GM06990 (cell line): ENCODE results near the gene MYO16.

ENCODE experiments used
- DNase-seq: peaks from one replicate; pipeline ENCODE4 v3.0.0-alpha.2; 2011; ENCODE audit not compliant: insufficient read length; ENCODE audit errors: extremely low read depth
- H3K27me3 ChIP-seq: replicated peaks from 2 replicates; pipeline ENCODE4 v1.6.0; 2011; ENCODE audit warnings: low read length; ENCODE audit not compliant: control insufficient read depth, insufficient read depth
- H3K36me3 ChIP-seq: 2 replicates; pipeline ENCODE4 v1.5.1; 2011; ENCODE audit warnings: low read length; ENCODE audit not compliant: control insufficient read depth, insufficient read depth
- H3K4me3 ChIP-seq: replicated peaks from 2 replicates; pipeline ENCODE4 v1.5.1; 2011; ENCODE audit warnings: low read depth, mild to moderate bottlenecking, control low read depth, low read length
- CTCF ChIP-seq: IDR thresholded peaks from 2 replicates; pipeline ENCODE4 v1.5.1; 2011; ENCODE audit warnings: low read length, control low read depth, mild to moderate bottlenecking, inconsistent platforms; ENCODE audit not compliant: insufficient read depth, poor library complexity, severe bottlenecking

The MYO16 gene

DNA sequence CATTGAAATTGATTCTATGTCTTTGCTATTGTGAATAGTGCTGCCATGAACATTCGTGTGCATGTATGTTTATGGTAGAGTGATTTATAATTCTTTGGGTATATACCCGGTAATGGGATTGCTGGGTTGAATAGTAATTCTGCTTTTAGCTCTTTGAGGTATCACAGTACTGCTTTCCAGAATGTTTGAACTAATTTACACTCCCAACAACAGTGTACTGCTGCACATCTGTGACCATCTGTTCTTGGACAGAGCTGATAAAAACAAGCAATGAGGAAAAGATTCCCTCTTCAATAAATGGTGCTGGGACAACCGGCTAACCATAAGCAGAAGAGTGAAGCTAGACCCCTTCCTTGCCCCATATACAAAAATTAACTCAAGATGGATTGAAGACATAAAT, 231.0 kb downstream of the MYO16 start:
- Histone ChIP-seq H3K27me3 (no peaks in the 10 kb centered on the region), H3K4me3 (no peak overlapping the region), H3K36me3 (no peaks in the 10 kb centered on the region)
- TF ChIP-seq CTCF: no peak
- DNase-seq: no peak

DNA sequence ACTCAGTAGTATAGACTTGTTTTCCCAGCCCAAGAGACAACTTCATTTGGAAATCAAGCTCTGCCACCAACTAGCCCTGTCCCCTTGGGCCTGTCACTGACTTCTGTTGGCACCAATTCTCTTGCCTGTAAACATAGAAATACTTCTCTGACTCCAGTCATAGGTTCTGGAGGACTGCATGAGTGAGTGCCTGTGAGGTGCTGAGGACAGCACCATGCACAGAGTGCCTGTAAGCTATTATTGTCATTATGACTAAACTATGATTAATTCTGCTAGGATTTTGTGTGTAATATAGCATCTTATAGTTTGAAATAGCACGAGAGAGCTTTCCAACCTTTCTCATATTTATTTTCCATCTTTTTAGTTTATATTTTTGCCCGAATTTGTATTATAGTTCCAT, 247.9 kb downstream of the MYO16 start:
- TF ChIP-seq CTCF: no peak
- Histone ChIP-seq H3K27me3 (no peaks in the 10 kb centered on the region), H3K4me3 (no peak overlapping the region), H3K36me3 (no peaks in the 10 kb centered on the region)
- no peak for DNase-seq

GRCh38 chr13:108878732-108879131, 249.3 kb downstream of the MYO16 start:
- no peak for TF ChIP-seq CTCF
- DNase-seq: no peak
- Histone ChIP-seq H3K27me3 (no peaks in the 10 kb centered on the region), H3K4me3 (no peak overlapping the region), H3K36me3 (no peaks in the 10 kb centered on the region)

DNA sequence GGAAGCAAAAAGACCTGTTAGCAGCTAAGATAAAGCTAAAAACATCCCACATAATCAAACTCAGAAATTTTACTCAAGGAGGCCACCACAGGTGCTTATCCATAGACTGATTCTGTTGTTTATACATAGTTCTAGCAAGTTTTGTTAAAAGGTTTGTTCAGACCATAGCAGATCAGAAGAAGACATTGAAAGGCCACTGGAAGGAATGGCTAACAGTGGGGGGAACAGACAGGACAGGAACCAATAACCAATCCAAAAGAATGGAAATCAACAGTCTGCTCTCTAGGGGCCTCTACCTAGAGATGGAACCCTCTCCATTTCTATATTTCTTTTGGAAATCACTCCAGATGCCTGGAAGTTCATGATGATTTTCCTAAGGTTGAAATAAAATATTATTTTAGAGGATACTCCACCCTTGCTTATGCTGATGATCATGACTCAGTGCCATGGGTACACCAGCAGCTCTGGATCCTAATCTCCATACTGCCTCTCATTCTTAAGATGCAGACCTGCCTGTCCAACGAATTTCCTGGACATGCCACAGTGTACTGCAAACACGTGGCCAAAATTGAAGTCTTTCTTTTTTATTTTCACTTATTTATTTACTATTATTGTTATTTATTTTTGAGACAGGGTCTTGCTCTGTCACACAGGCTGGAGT, 260.0 kb downstream of the MYO16 start:
- no peak for DNase-seq
- no peaks in the 10 kb centered on the region for H3K36me3 ChIP-seq
- H3K27me3 ChIP-seq: no peaks in the 10 kb centered on the region
- no peak for TF ChIP-seq CTCF
- no peak overlapping the region for H3K4me3 ChIP-seq

DNA sequence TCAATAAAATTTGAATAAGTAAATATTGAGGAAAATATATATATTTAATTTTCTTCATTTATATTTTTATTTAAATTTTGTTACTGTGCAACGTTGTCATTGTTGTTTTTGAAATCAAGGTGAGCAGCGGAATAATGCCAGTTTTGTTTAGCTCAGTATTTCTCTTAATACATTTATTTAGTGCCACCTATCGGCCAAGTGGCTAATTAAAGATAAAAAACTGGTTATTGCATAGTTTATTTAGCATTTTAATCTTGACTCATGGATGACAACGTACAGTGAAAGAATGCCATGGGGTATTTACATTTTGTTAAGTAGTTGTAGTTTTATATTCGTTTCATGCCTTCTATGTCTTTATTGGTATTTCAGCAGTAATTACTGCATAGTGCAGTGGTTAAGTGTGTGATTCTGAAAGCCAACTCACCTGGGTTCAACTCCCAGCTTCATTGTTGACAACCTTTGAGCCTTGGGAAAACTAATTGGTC, 265.9 kb downstream of the MYO16 start:
- TF ChIP-seq CTCF: peak; percentile 40
- no peak overlapping the region for H3K4me3 ChIP-seq
- DNase-seq: no peak
- no peaks in the 10 kb centered on the region for H3K27me3 ChIP-seq
- no peaks in the 10 kb centered on the region for H3K36me3 ChIP-seq

DNA sequence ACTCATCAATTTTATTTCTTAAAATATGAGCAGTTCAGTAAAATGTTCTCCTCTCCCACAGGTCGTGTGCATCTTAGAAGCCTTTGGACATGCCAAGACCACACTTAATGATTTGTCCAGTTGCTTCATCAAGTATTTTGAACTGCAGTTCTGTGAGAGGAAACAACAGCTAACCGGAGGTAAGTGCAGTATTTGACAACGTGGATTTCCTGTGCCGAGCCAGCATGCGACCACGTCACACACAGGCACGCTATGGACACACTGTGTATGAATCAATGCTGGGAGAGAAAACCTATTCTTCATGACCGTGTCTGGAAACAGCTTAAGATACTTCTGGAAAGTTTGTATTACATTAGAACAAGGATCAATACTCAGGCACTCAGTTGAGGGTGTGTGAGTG, 268.5 kb downstream of the MYO16 start:
- TF ChIP-seq CTCF: no peak
- DNase-seq: no peak
- no peaks in the 10 kb centered on the region for H3K36me3 ChIP-seq
- no peaks in the 10 kb centered on the region for H3K27me3 ChIP-seq
- no peak overlapping the region for H3K4me3 ChIP-seq
